Retinal pigment epithelial cell (primary cell): ENCODE results near the gene FCN1.

ENCODE experiments used
- DNase-seq: peaks from one replicate; pipeline ENCODE4 v3.0.0-alpha.2; 2010; ENCODE audit warnings: low read depth
- H3K4me3 ChIP-seq: 2 replicates; pipeline ENCODE4 v1.5.1; 2011; ENCODE audit warnings: mild to moderate bottlenecking, low read length, control low read depth, moderate library complexity
- TF ChIP-seq, protein P1 (sequence below): conservative IDR thresholded peaks from 2 replicates; pipeline ENCODE4 v1.5.1; 2011; ENCODE audit warnings: low read depth, low read length, control low read depth, inconsistent platforms

Gene FCN1

GRCh38 chr9:134870746-134871662 is 46.7 kb downstream of the FCN1 start:
- TF ChIP-seq, protein P1, sequence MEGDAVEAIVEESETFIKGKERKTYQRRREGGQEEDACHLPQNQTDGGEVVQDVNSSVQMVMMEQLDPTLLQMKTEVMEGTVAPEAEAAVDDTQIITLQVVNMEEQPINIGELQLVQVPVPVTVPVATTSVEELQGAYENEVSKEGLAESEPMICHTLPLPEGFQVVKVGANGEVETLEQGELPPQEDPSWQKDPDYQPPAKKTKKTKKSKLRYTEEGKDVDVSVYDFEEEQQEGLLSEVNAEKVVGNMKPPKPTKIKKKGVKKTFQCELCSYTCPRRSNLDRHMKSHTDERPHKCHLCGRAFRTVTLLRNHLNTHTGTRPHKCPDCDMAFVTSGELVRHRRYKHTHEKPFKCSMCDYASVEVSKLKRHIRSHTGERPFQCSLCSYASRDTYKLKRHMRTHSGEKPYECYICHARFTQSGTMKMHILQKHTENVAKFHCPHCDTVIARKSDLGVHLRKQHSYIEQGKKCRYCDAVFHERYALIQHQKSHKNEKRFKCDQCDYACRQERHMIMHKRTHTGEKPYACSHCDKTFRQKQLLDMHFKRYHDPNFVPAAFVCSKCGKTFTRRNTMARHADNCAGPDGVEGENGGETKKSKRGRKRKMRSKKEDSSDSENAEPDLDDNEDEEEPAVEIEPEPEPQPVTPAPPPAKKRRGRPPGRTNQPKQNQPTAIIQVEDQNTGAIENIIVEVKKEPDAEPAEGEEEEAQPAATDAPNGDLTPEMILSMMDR = no peak
- H3K4me3 ChIP-seq = no peak overlapping the region
- DNase-seq = no peak

GRCh38 chr9:134870301-134870694 is 47.4 kb downstream of the FCN1 start:
- H3K4me3 ChIP-seq = no peak overlapping the region
- no peak for DNase-seq
- TF ChIP-seq, protein P1 = no peak

GRCh38 chr9:134869554-134870300 is 48.0 kb downstream of the FCN1 start:
- no peak for DNase-seq
- TF ChIP-seq, protein P1 = no peak
- H3K4me3 ChIP-seq = no peak overlapping the region

GRCh38 chr9:134868751-134869553 is 48.8 kb downstream of the FCN1 start:
- TF ChIP-seq, protein P1 = no peak
- DNase-seq = no peak
- H3K4me3 ChIP-seq = no peak overlapping the region

DNA sequence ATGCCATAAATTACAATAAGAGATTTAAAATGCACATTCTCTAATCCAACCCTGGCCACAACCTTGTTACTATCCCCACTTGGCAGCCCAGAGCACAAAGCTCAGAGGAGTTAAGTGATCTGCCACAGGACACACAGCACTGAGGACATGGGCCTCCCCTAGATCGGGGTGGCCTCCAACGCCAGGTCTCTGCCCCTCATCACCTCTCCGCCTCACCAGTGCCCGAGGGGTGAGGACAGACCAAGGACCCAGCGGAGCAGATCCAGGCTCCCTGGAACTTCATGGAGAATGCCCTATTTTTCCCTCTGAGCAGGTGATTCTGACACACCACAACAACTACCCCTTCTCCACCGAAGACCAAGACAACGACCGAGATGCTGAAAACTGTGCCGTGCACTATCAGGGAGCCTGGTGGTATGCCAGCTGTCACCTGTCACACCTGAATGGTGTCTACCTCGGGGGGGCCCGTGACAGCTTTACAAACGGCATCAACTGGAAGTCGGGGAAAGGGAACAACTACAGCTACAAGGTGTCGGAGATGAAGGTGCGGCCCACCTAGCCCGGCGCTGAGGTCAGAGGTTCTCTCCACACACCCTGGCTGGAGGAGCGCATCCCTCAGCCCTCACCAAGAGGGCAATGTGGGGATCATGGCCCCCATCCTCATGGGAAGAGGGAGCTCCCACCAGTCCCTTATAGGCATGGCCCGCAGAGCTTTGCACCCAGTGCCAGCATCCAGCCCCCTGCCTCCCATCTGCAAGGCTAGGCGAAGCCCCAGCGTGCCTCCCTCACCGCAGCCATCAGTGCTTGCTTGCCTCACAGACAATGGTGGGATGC is 49.6 kb downstream of the FCN1 start:
- no peak overlapping the region for H3K4me3 ChIP-seq
- TF ChIP-seq, protein P1 = no peak
- no peak for DNase-seq

- TF ChIP-seq, protein P1 = no peak
- no peak for DNase-seq
- no peak overlapping the region for H3K4me3 ChIP-seq
Measured at GRCh38 chr9:134864821-134865190, 52.9 kb downstream of the FCN1 start.
